ENCODE measurements around the gene UVRAG.

Gene UVRAG

DNA sequence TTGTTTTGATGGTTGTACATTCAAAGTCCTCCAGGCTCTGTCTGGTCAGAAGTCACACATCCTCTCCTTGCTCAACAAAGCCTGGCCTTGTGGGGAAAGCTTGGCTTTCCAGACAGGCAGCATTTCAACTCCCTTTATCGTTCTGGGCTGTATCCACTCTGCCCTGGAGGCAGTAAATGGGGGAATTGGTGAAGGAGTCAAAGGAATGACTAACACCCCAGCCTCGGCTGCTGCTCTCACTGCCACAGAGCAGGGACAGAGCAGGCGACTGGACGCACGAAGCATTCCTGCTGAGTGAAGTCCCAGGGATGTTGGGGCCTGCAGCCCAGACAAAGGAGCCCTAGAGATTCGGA is 338.5 kb downstream of the UVRAG start:
- peak; percentile 24 for DNase-seq (ENCODE audit: low read depth, low spot score)
- H3K27ac ChIP-seq: no peak overlapping the region

DNA sequence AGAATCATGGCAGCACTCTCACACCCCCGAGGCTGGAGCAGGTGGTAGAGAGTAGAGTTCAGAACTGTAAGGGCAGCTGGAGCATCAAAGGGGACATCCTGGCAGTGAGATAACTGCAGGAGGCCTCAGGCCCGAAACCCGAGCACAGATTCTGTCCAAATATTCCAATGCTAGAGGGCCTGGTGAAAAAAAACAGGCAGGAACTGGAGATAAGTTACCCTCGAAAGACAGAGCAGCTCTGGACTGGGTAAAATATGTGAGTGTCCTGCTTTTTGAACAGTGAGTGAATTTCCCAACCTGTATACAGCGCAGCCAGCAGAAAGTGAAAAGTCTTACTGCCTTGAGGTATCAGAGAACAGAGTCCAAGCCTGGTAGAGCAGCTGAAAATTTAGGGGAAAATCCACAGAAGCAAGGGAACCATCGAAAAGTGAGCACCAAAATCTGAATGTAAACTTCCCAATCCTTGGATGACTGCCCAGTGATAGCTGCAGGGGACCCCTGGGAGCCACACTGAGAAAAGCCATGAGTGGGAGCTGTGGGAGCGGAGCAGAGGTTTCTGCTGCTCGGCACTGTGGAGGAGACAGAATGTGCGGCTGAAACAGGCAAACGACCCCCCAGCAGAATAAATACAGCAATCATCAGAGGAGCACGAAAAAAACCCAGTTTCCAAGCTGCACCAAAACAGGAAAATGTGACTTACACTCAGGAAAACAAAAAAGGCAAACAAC is 340.7 kb downstream of the UVRAG start:
- no peak overlapping the region for H3K27ac ChIP-seq
- no peak for DNase-seq (ENCODE audit: low read depth, low spot score)

DNA sequence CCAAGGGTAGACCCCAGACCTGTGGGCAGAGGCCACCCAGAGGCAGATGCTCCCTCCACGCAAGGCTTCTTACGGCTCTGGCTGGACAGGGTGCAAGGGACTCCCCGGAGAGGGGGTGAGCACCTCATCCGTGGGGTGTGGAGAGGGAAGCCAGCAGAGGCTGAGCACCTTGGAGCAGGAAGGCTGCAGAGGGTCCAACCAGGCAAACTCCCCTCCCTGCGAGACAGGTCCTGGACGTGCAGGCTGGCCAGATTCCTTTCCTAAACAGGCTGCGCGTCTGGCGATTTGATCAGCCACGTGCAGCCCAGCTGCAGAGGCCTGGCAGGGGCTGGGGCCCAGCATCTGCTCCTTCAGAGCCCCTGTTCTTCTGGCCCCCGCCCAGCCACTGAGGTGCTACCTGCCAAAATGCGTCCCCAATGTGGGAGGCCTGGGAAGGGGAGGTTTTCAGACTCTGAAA is 342.0 kb downstream of the UVRAG start:
- H3K27ac ChIP-seq: no peak overlapping the region
- no peak for DNase-seq (ENCODE audit: low read depth, low spot score)

DNA sequence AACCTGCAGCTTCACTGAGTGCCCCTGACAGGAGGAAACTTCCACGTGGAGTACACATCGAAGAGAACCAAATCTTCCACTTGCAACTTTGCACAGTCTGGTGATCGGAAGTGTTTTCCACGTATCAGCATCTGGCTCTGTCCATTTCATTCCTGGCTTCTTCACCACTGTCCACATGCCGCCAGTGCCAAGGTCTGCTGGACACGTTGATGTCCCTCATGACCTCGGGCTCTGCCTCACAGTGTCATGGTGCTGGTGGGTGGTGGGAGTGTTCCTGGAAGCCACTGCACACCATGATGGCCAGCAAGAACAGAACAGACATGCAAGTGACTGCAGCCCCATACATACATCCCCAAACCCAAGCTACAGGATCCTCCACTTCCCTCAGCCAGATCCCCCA is 342.9 kb downstream of the UVRAG start:
- no peak overlapping the region for H3K27ac ChIP-seq
- no peak for DNase-seq (ENCODE audit: low read depth, low spot score)

DNA sequence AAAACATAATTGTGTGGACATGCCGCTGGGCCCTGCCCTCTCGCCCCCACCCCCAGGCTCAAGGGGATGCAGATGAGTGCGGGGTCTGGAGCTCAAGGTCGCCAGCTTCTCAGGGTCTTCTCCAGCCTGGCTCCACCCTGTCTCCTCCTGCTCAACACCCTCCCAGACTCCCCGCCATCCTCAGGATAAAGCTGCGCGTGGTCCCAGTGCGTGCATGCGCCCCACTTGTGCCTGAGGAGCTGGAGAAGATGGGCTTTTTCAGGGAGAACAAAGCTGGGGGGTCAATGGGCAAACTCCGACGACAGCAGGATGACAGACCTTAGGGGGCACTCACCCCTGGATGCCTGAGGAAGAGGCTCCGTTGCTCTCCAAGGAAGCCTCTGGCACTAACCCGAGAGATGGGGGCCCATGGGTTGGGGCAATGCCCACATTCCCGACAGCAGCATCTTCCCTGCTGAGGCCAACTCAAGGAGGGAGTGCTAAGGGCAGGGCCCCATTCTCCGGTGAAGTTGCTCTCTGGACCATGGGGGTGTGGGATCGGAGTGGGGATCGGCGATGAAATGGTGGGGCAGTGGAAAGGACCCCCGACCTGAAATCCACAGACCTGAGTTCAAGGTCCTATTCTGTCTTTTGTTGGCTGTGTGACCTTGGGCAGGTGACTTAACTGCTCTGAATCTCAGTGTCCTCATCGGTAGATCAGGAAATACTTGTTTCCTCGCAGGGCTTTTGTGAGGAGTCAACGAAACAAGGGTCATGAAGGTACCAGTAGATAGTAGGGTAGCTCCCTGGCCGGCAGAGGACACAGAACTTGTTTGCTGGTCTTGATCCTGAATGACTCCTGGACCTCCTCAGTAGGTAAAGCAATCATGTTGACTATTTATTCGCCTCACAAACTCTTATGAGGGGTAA is 343.6 kb downstream of the UVRAG start:
- H3K27ac ChIP-seq: no peak overlapping the region
- no peak for DNase-seq (ENCODE audit: low read depth, low spot score)

DNA sequence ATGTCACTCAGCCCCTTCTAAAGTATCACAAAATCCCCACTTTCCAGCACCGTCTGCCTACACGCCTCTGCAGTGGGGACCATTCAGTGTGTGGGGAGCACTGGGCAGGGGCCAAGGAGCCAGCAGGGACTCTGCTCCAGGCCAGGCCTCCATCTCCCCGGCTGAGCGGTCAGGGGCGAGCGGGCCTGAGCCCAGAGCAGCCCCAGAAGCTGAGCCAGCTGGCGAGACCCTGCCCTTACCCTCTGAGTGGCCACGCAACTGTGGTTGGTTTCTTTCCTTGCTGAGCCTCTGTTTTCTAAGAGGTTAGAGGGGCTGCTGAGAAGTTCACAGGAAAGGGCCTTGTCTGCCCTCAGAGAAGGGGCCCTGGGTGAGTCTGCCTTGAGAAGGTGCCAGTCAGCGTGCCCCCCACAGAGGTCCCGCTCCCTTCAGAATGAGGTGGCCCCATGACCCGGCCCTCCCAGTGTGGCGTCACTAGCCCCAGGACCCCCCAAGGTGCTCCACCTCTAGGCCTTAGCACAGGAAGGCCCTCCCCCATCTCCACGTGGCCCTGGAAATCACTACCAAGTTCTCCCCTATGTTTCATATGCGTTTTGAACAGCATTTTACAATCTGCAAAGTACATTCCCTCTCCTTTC is 344.4 kb downstream of the UVRAG start:
- H3K27ac ChIP-seq: no peak overlapping the region
- no peak for DNase-seq (ENCODE audit: low read depth, low spot score)

DNA sequence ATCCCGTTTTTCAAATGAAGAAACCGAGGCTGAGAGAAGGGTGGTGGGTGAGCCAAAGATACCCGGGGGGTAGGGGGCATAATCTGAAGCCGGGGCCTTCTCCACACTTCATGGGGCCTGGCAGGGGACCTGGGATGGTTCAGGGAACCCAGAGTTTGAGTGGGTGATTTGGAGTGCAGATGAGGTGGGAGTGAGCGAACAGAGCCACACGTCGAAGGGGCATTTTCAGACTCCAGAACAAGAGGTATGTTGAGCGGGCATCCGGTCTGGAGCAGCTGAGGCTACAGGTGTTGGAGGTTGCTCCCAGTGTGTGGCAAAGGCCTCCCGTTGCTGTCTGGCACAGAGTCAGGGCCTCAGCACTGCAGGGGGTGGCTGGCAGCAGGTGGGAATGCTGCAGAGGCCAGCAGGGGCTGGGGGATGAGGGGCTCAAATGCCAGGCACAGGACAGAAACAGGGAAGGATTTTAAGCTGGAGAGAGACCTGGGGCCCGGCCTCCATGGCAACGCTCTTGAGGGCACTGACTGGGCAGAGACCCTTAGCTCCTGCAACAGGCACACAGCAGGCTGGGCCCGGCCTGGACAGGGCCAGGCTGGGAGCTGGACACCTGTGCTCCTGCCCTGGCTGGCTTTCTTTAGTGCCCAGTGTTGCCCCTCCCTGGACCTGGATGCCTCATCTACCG is 345.1 kb downstream of the UVRAG start:
- no peak overlapping the region for H3K27ac ChIP-seq
- DNase-seq (ENCODE audit: low read depth, low spot score): no peak

DNA sequence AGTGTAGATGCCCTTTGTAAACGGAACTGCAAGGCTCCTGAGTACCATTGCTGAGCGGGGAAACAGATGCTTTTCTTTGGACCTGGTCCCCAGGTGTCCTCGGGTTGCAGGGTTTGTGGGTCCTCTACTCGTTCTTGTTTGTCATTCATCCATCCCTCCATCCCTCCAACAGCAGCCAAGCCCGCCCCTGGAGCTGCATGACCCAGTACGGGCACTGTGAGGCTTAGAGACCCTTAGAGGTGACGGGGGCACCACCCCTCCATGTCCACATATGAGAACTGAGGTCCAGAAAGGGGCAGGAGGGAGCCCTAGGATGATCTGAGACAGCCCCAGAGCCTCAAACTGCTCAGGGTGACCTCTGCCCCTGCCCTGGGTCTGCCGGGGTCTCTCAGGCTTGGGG is 345.8 kb downstream of the UVRAG start:
- DNase-seq (ENCODE audit: low read depth, low spot score): no peak
- no peak overlapping the region for H3K27ac ChIP-seq

DNA sequence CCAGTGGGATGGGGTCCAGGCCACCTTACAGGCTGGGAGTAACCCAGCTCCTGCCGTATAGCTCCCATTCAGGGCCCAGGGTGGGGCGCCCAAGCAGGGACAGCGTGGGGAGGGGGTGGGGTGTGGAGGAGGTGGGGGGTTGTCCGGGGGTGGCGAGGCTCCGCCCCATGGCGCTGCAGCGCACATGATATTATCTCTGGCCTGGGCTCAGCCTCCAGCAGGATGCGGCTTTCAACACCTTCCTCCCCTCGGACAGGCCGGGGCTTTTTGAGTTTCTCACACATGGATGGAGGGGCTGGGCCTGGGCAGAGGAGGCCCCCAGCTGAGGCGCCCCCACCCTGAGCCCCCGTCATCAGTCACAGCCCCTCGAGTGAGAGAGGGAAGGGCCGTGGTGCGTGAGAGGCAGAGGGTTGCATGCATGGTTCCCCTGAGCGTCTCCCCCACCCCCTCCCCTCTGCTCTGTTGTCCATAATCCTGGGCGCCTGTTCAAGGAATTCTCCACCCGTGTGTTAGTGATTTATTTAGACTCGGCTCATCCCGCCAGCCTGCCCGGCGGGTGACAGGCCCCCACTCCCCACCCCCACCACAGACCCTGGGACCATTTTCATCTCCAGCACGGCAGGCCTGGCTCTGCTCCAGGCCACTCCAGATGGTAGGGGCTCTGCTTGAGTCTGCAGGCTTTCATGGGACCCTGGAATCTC is 346.4 kb downstream of the UVRAG start:
- no peak for DNase-seq (ENCODE audit: low read depth, low spot score)
- H3K27ac ChIP-seq: no peak overlapping the region

DNA sequence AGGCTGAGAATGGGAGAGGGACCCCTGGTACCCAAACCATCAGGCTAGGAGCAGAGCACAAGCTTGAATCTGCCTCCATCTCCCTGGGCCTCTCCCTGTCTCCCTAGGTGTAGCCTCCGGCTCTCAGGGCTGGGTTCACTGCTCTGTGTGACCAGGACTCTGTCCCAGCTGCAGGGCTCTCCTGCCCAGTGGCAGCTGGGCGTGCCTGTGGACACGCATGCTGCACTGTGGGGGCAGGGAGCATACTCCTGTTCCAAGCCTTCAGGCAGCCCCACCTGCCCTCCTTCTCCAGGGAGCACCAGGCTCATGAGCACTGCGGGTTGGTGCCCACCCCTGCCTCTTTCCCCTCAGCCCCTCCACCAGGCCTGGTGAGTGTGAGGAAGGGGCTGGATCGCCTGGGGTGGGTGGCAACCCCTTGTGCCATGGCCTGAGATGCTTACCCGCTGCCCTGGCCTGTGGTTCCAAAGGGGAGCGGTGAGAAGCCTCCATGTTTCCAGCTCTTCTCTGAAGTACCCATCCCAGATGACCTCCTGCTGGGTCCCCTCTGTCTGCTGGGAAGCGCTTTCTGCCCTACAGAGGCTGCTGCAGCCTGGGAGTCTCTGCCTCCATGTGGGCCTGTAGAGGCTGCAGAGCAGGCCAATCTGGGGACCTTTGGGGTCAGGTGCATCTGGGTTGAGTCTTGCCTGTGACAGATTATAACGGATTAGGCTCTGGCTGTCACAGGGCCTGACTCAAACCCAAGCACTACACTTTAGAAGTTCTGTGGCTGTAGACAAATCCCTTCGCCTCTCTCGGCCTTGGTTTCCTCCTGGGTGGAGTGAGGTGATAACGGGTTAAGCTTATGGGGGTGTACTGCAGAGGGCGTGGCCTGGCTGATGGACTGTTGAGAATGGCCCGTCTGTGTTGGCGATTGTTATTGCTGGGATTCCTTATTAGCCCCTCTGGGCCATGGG is 347.6 kb downstream of the UVRAG start:
- no peak for DNase-seq (ENCODE audit: low read depth, low spot score)
- no peak overlapping the region for H3K27ac ChIP-seq

DNA sequence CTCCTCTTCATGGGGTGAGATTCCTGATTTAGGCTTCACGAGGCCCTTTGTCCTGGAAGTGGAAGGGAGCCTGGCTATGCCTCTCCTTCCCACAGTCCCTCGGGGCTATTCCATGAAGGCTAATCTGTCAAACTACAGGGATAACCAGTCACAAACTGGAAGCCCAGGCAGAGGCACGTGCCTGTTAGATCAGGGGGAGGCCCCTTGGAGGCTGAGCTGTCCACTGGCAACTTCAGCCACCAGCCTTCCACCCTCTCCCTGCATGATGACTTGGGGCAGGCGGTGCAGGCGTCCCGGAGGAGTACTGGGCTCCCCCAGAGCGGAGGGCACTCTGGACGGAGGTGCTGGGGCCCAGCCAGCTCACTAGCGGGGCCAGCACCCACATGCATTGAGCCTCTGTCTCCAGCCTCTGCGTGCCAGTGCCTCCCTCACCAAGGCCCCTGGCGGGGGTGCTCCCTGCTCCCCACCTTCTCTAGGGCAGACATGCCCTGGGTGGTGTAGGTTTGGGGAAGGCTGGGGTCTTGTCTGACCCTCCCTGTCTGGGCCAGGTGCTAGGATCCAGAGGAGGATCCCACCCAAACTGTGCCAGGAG is 348.4 kb downstream of the UVRAG start:
- H3K27ac ChIP-seq: no peak overlapping the region
- DNase-seq (ENCODE audit: low read depth, low spot score): no peak

DNA sequence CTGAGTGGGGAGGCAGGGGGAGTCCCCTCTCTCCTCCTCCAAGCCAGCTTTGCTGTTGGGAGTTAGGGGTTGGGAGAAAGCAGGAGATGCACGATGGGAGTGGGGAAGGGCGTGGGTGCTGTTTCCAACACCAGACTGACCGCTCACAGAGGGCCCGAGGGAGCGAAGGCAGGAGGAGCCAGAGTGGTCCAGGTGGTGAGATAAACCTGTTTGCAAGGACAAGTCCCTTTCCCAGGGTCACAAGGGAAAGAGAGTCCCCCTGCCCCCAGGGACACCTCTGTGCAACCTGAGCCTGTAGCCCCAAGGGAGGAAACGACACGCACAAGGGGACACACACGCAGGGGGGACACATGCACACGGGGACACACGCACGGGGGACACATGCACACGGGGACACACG is 349.1 kb downstream of the UVRAG start:
- DNase-seq (ENCODE audit: low read depth, low spot score): no peak

DNA sequence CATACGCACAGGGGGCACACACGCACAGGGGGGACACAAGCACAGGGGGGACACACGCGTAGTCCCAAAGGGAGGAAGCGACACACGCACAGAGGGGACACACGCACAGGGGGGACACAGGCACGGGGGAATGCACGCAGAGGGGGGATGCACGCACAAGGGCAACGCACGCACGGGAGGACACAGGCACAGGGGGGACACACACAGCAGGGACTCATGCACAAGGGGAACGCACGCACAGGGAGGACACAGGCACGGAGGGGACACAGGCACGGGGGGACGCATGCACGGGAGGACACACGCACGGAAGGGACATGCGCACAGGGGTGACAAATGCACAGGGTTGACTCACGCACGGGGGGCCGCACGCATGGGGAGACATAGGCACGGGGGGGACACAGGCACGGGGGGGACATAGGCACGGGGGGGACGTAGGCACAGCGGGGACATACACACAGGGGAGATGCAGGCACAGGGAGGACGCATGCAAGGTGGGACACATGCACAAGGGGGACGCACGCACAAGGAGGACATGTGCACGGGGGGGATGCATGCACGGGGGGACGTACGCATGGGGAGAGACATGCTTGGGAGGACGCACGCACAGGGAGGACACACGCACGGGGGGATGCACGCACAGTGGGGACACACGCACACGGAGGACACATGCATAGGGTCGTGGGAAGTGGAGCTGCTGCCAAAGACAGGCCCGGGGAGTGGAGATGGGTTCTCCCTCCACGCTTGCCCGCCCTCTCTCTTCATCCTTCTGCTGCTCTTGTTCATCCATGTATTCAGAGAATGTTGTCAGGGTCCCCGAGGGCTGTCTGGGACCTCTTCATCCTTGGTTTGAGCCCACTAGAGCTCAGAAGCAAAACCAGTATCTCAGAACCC is 350.1 kb downstream of the UVRAG start:
- no peak for DNase-seq (ENCODE audit: low read depth, low spot score)

More for the DNA sequence above, 349.1 kb downstream of the UVRAG start:
- no peak overlapping the region for H3K27ac ChIP-seq

DNA sequence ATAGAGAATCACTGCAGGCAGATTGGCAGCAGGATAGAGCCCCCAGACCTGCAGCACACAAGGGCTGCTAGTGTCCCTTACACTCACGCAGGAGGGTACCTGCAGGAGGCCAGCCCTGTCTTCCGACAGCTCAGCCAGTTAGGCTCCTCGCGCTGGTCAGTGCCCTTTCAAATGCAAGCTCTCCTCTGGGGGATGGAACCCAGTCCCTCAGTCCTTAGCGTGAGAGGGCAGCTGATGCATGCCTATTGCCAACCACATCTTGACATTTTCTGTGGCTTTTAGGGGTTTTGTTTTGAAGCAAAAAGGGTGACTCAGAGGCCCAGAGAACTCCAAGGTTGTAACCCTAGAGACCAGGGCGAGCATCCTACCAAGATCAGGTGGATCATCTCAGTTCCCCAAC is 351.3 kb downstream of the UVRAG start:
- DNase-seq (ENCODE audit: low read depth, low spot score): no peak
- no peak overlapping the region for H3K27ac ChIP-seq

More for the DNA sequence above, 350.1 kb downstream of the UVRAG start:
- H3K27ac ChIP-seq: no peak overlapping the region

DNA sequence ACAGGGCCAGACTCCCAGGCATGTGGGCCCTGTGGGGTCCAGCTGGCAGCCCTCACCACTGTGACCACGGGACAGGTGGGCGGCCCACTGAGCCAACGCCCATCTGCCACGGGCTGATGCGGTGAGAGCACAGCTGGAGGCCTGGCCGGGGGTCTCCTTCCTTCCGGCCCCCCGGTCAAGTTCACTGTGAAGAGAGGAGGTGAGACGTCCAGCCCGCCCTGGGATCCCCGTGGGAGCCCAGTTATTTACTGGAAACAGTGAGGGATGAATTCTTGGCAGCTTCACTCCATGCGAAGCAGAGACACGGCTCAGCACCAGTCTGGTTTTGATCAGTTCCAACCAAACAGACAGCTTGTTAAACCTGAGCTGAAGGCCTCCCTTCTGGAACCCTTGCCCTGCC is 352.6 kb downstream of the UVRAG start:
- no peak overlapping the region for H3K27ac ChIP-seq
- DNase-seq (ENCODE audit: low read depth, low spot score): no peak

DNA sequence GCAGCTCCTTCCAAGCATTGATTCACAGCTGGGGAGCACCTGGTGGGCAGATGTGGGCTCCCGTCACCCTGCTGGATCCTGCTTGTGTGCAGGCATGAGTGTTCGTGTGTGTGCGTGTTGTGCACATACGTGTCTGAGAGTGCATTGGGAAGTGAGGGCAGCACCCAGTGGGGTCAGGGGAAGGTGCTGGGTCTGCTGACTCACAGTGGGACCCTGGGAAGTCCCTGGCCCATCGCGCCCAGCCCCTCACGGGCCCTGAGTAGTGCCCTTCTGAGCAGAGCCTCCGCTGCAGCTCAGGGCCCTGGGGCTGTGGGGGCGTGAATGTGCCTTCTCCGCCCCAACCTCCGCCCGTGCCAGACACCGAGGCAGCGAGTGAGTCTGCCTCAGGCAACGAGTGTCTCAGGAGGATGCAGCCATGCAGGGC is 354.5 kb downstream of the UVRAG start:
- no peak for DNase-seq (ENCODE audit: low read depth, low spot score)
- H3K27ac ChIP-seq: no peak overlapping the region

DNA sequence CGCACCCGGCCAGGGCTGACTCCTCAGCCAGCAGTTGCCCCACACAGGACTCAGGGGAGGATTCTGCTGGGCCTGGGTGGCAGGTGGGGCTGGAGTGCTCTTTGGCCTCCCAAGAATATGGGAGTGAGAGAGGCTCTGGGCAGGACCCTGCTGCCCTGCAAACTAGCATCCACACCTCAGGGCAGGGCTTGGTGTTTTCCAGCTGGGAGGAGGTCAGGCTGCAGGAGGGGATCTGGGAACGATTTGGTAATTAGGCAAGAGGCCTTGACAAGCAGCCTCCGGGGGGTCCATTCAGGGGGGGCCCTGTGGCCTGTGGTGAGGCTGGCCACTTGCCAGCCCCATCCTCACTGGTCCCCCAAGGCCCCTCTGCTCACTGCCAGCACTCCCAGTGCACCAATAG is 355.5 kb downstream of the UVRAG start:
- no peak overlapping the region for H3K27ac ChIP-seq

More for the DNA sequence above, 355.5 kb downstream of the UVRAG start:
- no peak for DNase-seq (ENCODE audit: low read depth, low spot score)

Data from epithelial cell of prostate (primary cell).